Fibroblast of the aortic adventitia (primary cell): Measurements from ENCODE around the gene IL12RB1. TPM values are rescaled to one million over a fixed set of nuclear protein-coding genes. Genes with fewer than 3 reads are reported as not detected.

Source experiments
- DNase-seq: peaks from one replicate; pipeline ENCODE4 v3.0.0-alpha.2; 2010; ENCODE audit warnings: low read depth
- H3K4me3 ChIP-seq: 2 replicates; pipeline ENCODE4 v1.5.1; 2011; ENCODE audit warnings: low read depth, mild to moderate bottlenecking, control low read depth, low read length, moderate library complexity
- total RNA-seq: library from RNA; depleted of rRNA; stranded (reverse); fragments of >200 nt; gene quantifications from 2 replicates; pipeline ENCODE4 v1.2.3, GENCODE V29; 2012; ENCODE audit warnings: low replicate concordance
- TF ChIP-seq, protein P1 (sequence below): IDR thresholded peaks from 2 replicates; pipeline ENCODE4 v1.5.1; 2011; ENCODE audit warnings: mild to moderate bottlenecking, low read length, control low read depth, inconsistent platforms; ENCODE audit not compliant: insufficient read depth

IL12RB1 gene
- total RNA-seq, 1 donor: not detected

DNA sequence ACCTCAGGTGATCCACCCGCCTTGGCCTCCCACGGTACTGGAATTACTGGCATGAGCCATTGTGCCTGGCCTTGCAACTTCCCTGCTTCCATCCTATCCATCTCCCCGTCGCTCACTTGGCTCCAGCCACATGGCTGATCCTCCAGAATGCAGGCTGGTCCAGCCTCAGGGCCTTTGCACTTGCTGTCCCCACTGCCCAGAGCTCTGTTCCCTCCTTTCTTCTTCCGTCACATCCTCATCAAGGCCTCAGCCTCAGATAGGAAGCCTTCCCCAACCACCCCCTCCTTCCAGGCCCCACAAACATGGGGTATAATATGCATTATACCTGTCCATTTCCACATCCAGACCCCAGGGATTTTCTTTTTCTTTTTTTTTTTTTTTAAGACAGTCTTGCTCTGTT lies 27.1 kb upstream of the IL12RB1 start:
- no peak for DNase-seq
- no peak overlapping the region for H3K4me3 ChIP-seq
- TF ChIP-seq, protein P1, sequence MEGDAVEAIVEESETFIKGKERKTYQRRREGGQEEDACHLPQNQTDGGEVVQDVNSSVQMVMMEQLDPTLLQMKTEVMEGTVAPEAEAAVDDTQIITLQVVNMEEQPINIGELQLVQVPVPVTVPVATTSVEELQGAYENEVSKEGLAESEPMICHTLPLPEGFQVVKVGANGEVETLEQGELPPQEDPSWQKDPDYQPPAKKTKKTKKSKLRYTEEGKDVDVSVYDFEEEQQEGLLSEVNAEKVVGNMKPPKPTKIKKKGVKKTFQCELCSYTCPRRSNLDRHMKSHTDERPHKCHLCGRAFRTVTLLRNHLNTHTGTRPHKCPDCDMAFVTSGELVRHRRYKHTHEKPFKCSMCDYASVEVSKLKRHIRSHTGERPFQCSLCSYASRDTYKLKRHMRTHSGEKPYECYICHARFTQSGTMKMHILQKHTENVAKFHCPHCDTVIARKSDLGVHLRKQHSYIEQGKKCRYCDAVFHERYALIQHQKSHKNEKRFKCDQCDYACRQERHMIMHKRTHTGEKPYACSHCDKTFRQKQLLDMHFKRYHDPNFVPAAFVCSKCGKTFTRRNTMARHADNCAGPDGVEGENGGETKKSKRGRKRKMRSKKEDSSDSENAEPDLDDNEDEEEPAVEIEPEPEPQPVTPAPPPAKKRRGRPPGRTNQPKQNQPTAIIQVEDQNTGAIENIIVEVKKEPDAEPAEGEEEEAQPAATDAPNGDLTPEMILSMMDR: no peak

DNA sequence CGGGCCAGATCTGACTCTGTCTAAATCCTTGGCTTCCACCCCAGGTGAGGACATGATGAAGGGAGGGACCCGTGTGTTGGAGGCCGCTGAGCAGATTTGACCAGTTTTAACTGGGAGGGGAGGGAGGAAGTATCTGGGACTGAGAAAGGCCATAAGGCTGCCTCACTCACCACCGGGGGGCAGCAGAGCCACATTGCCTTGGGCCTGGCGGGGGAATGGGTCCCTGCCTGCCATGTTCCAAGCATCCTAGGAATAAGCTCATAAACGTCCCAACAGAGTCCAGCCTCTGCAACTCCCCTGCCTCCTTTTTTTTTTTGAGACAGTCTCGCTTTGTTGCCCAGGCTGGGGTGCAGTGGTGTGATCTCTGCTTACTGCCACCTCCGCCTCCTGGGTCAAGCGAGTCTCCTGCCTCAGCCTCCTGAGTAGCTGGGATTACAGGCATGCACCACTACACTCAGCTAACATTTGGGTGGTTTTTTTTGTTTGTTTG lies 26.3 kb upstream of the IL12RB1 start:
- TF ChIP-seq, protein P1: peak; percentile 98
- peak; percentile 81 for DNase-seq
- no peak overlapping the region for H3K4me3 ChIP-seq

DNA sequence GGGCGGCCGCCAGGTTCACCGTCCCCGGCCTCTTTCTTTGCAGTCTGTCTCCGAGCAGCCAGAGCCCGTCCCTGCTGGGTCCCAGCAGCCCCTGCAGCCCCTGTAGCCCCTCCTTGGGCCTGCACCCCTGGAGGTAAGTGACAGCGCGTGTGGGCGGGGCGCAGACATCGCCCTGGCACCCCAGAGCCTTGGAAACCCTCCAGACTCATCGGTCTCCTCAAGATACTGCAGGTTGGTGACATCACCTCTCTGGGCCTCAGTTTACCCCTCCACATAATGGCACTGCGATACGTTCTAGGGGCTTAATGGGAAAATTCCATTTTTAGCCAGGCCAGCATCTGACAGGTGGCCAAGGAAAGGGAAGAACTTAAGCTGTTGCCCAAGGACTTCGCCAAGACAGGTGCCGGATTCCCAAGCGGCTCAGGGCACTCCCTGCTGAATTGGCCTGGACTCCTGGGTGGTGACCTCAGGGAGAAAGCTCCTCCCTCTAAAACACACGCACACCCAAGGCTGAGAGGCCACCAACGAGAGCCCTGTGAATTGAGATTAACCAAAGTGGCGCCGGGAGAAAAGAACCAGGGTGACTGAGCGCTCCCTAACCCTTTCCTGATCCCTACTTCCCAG lies 24.0 kb upstream of the IL12RB1 start:
- DNase-seq: no peak
- H3K4me3 ChIP-seq: peak overlapping the region; percentile 75
- TF ChIP-seq, protein P1: no peak

DNA sequence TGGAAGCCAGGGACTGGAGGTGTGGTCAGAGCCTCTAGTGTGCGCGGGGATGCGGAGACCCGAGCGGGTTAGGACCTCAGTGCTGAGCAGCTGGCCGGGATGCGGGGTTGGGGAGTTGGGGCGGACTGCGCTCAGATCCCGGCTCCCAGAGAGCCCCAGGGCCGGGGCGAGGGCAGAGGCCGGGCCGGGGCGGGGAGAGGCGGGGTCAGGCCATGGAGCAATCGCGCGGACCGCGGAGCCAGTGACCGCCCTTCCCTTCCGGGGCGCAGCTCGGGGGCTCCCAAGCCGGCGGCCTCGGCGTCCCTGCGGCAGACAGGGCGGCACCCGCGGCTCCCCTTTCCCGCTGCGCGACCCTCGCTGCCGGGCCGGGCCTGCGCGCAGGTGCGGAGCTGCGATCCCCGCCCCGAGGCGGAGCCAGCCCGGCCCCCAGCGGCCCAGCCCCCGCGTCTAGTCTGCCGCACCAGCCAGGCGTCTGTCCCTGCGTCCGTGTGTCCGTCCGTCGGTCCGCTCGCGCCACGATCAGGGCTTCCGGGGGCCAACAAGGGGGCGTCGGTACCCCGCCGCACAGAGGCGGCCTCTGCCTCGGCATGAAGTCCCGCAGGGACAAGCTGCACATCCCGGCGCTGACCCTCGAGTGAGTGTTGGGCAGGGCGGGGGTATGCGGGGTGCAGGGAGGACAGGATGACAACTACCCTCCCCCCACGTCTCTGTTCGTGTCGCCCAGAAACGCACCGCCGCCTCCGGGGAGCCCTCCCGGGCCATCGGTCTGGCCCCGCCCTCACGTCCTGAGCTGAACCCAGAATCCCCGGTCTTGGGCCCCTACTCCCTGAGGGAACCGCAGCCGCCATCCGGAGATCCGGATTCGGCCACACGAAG lies 23.2 kb upstream of the IL12RB1 start:
- no peak for DNase-seq
- H3K4me3 ChIP-seq: peak overlapping the region; percentile 75
- TF ChIP-seq, protein P1: no peak

DNA sequence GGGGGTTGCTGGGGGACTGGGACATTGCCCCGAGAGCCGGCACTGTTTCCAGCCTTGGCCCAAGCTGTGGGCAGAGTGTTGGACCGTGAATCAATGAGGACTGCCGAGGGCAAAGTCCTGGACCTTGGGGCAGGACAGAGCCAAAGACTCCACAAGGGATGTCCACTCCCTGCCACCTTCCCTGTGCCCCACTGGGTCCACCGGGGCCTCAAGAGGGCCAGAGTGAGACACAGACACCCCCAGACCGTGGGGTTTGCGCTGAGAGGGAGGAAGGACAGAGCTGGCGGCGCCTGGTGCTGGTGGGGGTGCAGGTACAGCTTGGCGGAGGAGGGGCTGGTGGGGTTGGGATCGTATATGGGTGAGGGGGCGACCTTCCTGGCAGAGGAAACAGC lies 22.6 kb upstream of the IL12RB1 start:
- TF ChIP-seq, protein P1: no peak
- no peak for DNase-seq
- peak overlapping the region; percentile 75 for H3K4me3 ChIP-seq

DNA sequence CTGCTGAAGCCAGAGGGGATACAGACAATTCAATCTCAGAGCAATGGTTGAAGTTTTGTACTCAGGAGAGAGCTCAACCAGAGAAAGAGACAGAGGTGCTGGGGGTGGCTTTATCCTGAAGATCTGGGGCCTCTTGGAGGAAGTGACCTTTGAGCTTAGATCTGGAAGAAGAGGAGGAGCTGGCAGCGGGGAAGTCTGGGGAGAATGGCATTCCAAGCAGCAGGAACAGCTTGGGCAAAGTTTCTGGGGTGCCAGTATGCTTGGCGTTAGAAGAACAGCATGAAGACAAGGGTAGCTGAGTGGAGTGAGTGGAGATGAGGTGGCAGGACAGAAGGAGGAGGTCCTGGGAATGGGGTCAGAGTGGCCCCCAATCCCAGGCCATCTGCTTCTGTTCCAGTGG lies 22.2 kb upstream of the IL12RB1 start:
- TF ChIP-seq, protein P1: no peak
- H3K4me3 ChIP-seq: no peak overlapping the region
- no peak for DNase-seq
